Melanocyte of skin (primary cell): ENCODE results near the gene ZNF474. TPM values are rescaled to one million over a fixed set of nuclear protein-coding genes. Genes with fewer than 3 reads are reported as not detected.

Experiments used
- total RNA-seq, 2 donors: library from RNA; depleted of rRNA; stranded (reverse); fragments of >200 nt; gene quantifications; 2 replicates each; pipeline ENCODE4 v1.2.3, GENCODE V29; 2012

The ZNF474 gene
- total RNA-seq = under 1 TPM in 1 of 2 donors, not detected in 1; under 0.01 TPM

DNA sequence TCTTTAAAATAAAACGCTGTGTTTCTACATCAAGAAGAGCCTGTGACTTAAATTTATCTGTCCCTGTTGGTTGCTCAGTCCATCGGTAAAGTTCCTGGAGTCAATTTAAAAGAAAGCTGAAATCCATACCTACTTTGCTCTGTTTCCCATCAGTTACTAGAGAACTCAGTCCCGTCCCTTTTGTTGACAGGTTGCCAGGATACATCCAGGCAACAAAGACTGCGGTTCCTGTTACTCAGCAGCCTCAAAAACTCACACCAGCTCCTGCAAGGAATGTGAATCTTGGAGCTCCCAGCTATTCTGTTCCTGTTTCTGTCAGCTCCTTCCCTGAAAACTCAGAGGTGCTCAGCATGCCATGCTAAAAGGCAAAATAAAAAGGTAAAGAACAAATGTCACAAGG is at the start of gene ZNF474:
ZNF474 (plus strand) TSS at position 241 of the 400 bp plus-strand sequence. CDS start 22,445 bp downstream, outside the sequence.

Other genes starting within 250 kb of the ZNF474 start
- gene SRFBP1, start 167.6 kb upstream of the ZNF474 start, total RNA-seq = 10 to 100 TPM; 15.5 to 21.3 TPM
- gene LOX, start 51.3 kb upstream of the ZNF474 start, total RNA-seq = 1 to 10 TPM; 5.0 to 8.3 TPM
- gene SNCAIP, start 182.7 kb downstream of the ZNF474 start, total RNA-seq = not detected